Measurements from ENCODE around the gene MEOX1.

Gene MEOX1

GRCh38 chr17:43601280-43602039, 60.3 kb downstream of the MEOX1 start:
- no peak for TF ChIP-seq CTCF (IDR thresholded peaks at IDR 0.05; ENCODE audit: extremely low read depth, missing control alignments)
- no peak for DNase-seq (ENCODE audit: low spot score)

- DNase-seq (ENCODE audit: low spot score): no peak
- no peak for TF ChIP-seq CTCF (IDR thresholded peaks at IDR 0.05; ENCODE audit: extremely low read depth, missing control alignments)
Observed at GRCh38 chr17:43599835-43600234, 61.9 kb downstream of the MEOX1 start.

- no peak for TF ChIP-seq CTCF (IDR thresholded peaks at IDR 0.05; ENCODE audit: extremely low read depth, missing control alignments)
- DNase-seq (ENCODE audit: low spot score): no peak
Observed at GRCh38 chr17:43599046-43599395, 62.7 kb downstream of the MEOX1 start.

GRCh38 chr17:43598357-43599045, 63.2 kb downstream of the MEOX1 start:
- DNase-seq (ENCODE audit: low spot score): no peak
- TF ChIP-seq CTCF (IDR thresholded peaks at IDR 0.05; ENCODE audit: extremely low read depth, missing control alignments): no peak

GRCh38 chr17:43597624-43598356, 63.9 kb downstream of the MEOX1 start:
- no peak for DNase-seq (ENCODE audit: low spot score)
- TF ChIP-seq CTCF (IDR thresholded peaks at IDR 0.05; ENCODE audit: extremely low read depth, missing control alignments): no peak

- no peak for DNase-seq (ENCODE audit: low spot score)
- TF ChIP-seq CTCF (IDR thresholded peaks at IDR 0.05; ENCODE audit: extremely low read depth, missing control alignments): no peak
Observed at GRCh38 chr17:43595466-43595865, 66.3 kb downstream of the MEOX1 start.

Measured in GM20000 (cell line).